Measurements from ENCODE around the gene ATP13A3.

- no peak for TF ChIP-seq CTCF (conservative IDR thresholded peaks at IDR 0.05; ENCODE audit: low read depth in 2 of 2)
- no peak for TF ChIP-seq POLR2AphosphoS5 (IDR thresholded peaks at IDR 0.05; ENCODE audit: low read depth)
- no peak for TF ChIP-seq REST (IDR thresholded peaks at IDR 0.05; ENCODE audit: unreplicated experiment)
- TF ChIP-seq EZH2phosphoT487 (IDR thresholded peaks at IDR 0.05; ENCODE audit: unreplicated experiment) = no peak
- no peak for TF ChIP-seq ETS1 (IDR thresholded peaks at IDR 0.05)
- no peak for TF ChIP-seq EZH2 (IDR thresholded peaks at IDR 0.05; ENCODE audit: low read depth, unreplicated experiment)
Measured at GRCh38 chr3:194521510-194522260, 34.9 kb upstream of the ATP13A3 start.
